OCI-LY3 (cell line): Measurements from ENCODE around the gene CALCR.

ENCODE experiments used
- H2AFZ ChIP-seq: fragments of 200-600, 300-600 bp; shearing (Covaris generic); 2 replicates; pipeline ENCODE4 v1.6.0; 2014; ENCODE audit warnings: antibody characterized with exemption, low read depth, low read length
- H3K27ac ChIP-seq: fragments of 200-600, 300-600 bp; sonication (generic); 2 replicates; pipeline ENCODE4 v1.5.1; 2014; ENCODE audit warnings: mild to moderate bottlenecking, low read length, moderate library complexity, mixed read lengths
- H3K27me3 ChIP-seq: fragments of 200-600, 300-600 bp; sonication (generic); 2 replicates; pipeline ENCODE4 v1.6.1; 2014; ENCODE audit warnings: low read depth, low read length, mixed read lengths
- H3K36me3 ChIP-seq: fragments of 200-600, 300-600 bp; sonication (generic); replicated peaks from 2 replicates; pipeline ENCODE3; 2014; ENCODE audit warnings: low read depth, low read length, mixed read lengths
- H3K4me1 ChIP-seq: fragments of 300-600, 200-600 bp; sonication (generic); 2 replicates; pipeline ENCODE4 v1.6.1; 2014; ENCODE audit warnings: low read length, mixed read lengths
- H3K4me2 ChIP-seq: fragments of 200-600, 300-600 bp; sonication (generic); 2 replicates; pipeline ENCODE4 v1.6.1; 2014; ENCODE audit warnings: low read length, mixed read lengths
- H3K4me3 ChIP-seq: fragments of 300-600, 200-600 bp; sonication (generic); 2 replicates; pipeline ENCODE4 v1.5.1; 2014; ENCODE audit warnings: antibody characterized with exemption, mild to moderate bottlenecking, low read length, moderate library complexity
- H3K79me2 ChIP-seq: fragments of 300-600, 200-600 bp; shearing (Covaris generic); 2 replicates; pipeline ENCODE4 v1.6.1; 2014; ENCODE audit warnings: mild to moderate bottlenecking, low read length, mixed read lengths
- H3K9ac ChIP-seq: fragments of 300-600, 200-600 bp; shearing (Covaris generic); 2 replicates; pipeline ENCODE4 v1.6.0; 2014; ENCODE audit warnings: mild to moderate bottlenecking, low read length, moderate library complexity
- H3K9me3 ChIP-seq: fragments of 200-600, 300-600 bp; shearing (Covaris generic); 2 replicates; pipeline ENCODE4 v1.6.1; 2014; ENCODE audit warnings: low read length, mixed read lengths; ENCODE audit not compliant: insufficient read depth
- H4K20me1 ChIP-seq: fragments of 200-600, 300-600 bp; sonication (generic); 2 replicates; pipeline ENCODE4 v1.6.1; 2016; ENCODE audit warnings: low read length, mixed read lengths; ENCODE audit not compliant: insufficient read depth
- EZH2phosphoT487 ChIP-seq: fragments of 200-600 bp; shearing (Covaris generic); IDR thresholded peaks from 2 replicates; pipeline ENCODE4 v1.6.1; 2018; ENCODE audit warnings: antibody characterized with exemption, mixed run types, low read depth
- TF ChIP-seq, protein P1 (sequence below): fragments of 200-600, 300-600 bp; sonication (generic); IDR thresholded peaks from 2 replicates; pipeline ENCODE4 v1.5.1; 2014; ENCODE audit warnings: antibody characterized with exemption, low read length, low read depth

Gene CALCR

DNA sequence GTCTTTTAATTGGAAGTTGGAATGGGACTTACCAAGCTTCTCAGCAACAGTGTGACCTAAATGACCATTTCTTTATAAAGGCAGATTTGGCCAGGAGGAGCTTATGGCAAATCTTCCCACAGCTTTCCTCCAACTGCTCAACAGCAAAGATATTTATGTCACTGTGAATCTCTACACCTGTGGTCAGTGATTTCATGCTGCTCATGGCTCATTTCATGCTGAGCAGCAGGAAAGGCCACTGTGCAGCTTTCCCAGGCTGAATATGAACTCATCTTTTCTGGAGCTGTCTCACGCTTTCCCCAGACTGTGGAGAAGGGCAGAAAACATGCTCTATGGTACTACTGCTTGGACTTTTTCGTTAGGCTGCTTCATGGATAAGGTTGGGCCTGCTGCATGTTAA is 29.8 kb downstream of the CALCR start:
- Histone ChIP-seq H3K27me3 (no peaks in the 10 kb centered on the region), H3K4me3 (no peak overlapping the region), H3K9ac (no peak overlapping the region), H3K4me1 (no peaks in the 10 kb centered on the region), H4K20me1 (no peaks in the 10 kb centered on the region), H3K79me2 (no peaks in the 10 kb centered on the region), H2AFZ (no peak overlapping the region), H3K36me3 (no peaks in the 10 kb centered on the region), H3K9me3 (no peaks in the 10 kb centered on the region), H3K27ac (no peak overlapping the region), H3K4me2 (no peak overlapping the region)
- TF ChIP-seq, protein P1, sequence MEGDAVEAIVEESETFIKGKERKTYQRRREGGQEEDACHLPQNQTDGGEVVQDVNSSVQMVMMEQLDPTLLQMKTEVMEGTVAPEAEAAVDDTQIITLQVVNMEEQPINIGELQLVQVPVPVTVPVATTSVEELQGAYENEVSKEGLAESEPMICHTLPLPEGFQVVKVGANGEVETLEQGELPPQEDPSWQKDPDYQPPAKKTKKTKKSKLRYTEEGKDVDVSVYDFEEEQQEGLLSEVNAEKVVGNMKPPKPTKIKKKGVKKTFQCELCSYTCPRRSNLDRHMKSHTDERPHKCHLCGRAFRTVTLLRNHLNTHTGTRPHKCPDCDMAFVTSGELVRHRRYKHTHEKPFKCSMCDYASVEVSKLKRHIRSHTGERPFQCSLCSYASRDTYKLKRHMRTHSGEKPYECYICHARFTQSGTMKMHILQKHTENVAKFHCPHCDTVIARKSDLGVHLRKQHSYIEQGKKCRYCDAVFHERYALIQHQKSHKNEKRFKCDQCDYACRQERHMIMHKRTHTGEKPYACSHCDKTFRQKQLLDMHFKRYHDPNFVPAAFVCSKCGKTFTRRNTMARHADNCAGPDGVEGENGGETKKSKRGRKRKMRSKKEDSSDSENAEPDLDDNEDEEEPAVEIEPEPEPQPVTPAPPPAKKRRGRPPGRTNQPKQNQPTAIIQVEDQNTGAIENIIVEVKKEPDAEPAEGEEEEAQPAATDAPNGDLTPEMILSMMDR = no peak
- TF ChIP-seq EZH2phosphoT487 = no peak

DNA sequence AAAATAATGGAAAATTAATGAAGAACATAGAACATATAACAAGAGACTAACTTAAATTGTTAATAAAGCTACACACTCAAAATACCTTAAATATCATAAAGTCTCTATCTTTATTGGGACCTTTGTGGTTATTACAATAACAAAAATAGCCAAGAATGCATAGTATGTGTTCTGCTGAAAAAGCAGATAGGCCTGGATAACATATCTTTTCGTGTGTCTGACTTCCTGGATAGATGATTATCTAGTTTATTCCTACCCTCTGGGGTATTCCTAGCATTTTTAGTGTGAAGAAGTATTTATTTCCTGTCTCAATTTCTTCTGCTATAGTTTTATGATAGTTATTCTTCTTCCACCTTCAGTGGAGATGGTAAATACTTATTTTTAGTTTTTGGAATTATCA is 36.5 kb downstream of the CALCR start:
- Histone ChIP-seq H3K36me3 (no peaks in the 10 kb centered on the region), H3K9me3 (no peaks in the 10 kb centered on the region), H3K4me2 (no peak overlapping the region), H3K27ac (no peak overlapping the region), H2AFZ (no peak overlapping the region), H3K4me1 (peaks cover 6% of the 10 kb centered on the region), H3K9ac (no peak overlapping the region), H3K4me3 (no peak overlapping the region), H4K20me1 (no peaks in the 10 kb centered on the region), H3K27me3 (no peaks in the 10 kb centered on the region), H3K79me2 (no peaks in the 10 kb centered on the region)
- no peak for TF ChIP-seq EZH2phosphoT487
- TF ChIP-seq, protein P1 = no peak

DNA sequence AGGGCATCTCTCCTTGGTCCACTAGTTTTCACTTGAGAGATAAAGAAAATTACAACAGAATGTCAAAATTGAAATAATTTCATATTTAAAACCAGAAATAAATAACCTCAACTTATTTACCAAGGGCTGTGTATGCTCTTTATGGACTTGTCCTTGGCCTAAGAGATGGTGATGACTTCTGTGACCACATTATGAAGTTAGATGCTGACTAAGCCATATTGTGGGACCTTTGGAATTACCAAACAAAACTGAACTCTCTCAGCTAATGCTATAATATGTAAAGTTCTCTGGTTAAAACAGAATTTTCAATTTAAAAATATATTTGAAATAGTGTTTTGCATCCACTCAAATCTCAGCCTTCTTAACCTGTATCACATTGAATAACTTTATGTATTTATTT is 38.9 kb downstream of the CALCR start:
- no peak overlapping the region for H3K27ac ChIP-seq
- H3K4me2 ChIP-seq = no peak overlapping the region
- no peaks in the 10 kb centered on the region for H3K36me3 ChIP-seq
- no peaks in the 10 kb centered on the region for H3K79me2 ChIP-seq
- H2AFZ ChIP-seq = no peak overlapping the region
- no peaks in the 10 kb centered on the region for H4K20me1 ChIP-seq
- no peak overlapping the region for H3K9ac ChIP-seq
- no peaks in the 10 kb centered on the region for H3K9me3 ChIP-seq
- no peak for TF ChIP-seq EZH2phosphoT487
- TF ChIP-seq, protein P1 = no peak
- H3K4me3 ChIP-seq = no peak overlapping the region
- no peaks in the 10 kb centered on the region for H3K27me3 ChIP-seq
- H3K4me1 ChIP-seq = peaks cover 6% of the 10 kb centered on the region

DNA sequence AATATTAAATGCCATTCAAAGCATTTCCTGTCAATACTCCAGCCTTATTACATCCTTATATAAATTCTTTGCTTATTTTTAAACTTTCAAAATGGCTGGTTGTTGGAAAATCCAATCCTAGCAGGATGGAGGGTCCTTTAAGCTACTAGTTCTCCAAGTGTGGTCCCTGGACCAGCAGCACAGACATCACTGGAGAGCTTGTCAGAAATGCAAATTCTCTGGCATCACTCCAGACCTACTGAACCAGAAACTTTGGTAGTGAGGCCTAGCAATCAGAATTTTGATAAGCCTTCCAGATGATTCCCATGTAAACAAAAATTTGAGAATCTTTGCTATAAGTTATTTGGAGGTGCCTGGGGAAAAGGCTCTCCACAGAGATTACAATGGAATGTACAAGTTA is 43.8 kb downstream of the CALCR start:
- Histone ChIP-seq H3K27ac (no peak overlapping the region), H3K9ac (no peak overlapping the region)

More for the DNA sequence above, 43.8 kb downstream of the CALCR start:
- no peaks in the 10 kb centered on the region for H4K20me1 ChIP-seq
- no peak overlapping the region for H3K4me2 ChIP-seq
- H3K4me1 ChIP-seq = peaks cover 6% of the 10 kb centered on the region
- H3K79me2 ChIP-seq = no peaks in the 10 kb centered on the region
- H3K36me3 ChIP-seq = no peaks in the 10 kb centered on the region
- no peaks in the 10 kb centered on the region for H3K27me3 ChIP-seq
- no peak overlapping the region for H2AFZ ChIP-seq
- no peak for TF ChIP-seq EZH2phosphoT487
- TF ChIP-seq, protein P1 = no peak
- no peak overlapping the region for H3K4me3 ChIP-seq
- no peaks in the 10 kb centered on the region for H3K9me3 ChIP-seq
